ENCODE measurements around the gene RHD.
"Not testable (repeated sequence)": the region's sequence is repeated elsewhere in the genome, so short reads cannot be mapped to it uniquely, and the experiment has no call there.

The RHD gene

DNA sequence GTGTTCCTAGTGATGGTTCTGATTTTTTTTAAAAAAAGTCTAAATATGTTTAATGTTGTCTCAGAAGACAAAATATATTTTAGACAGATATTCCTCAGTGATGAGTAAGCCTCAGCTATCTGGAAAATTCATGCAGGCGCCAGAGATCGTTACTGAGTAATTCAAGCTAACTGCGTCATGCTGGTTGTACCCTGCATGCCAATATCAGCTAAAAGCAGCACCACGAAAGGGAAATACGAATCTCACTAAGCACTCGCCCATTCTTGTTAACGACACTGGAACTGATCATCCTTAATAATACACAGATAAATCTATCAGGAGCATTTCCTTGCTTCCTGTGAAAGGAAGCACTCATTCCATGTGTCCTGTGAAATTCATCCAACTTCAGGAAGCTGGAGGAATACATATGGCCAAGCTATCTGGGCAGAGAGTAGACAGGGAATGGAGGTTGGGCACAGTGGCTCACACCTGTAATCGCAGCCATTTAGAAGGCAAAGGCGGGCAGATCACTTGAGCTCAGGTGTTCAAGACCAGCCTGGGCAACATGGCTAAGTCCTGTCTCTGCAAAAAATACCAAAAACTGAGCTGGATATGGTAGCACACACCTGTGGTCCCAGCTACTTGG is 48.1 kb downstream of the RHD start:
- H3K4me1 Mint-ChIP-seq, H3K9me3 Mint-ChIP-seq, ATAC-seq, DNase-seq, H3K27me3 Mint-ChIP-seq, H3K4me3 Mint-ChIP-seq, H3K27ac Mint-ChIP-seq: not testable (repeated sequence)

DNA sequence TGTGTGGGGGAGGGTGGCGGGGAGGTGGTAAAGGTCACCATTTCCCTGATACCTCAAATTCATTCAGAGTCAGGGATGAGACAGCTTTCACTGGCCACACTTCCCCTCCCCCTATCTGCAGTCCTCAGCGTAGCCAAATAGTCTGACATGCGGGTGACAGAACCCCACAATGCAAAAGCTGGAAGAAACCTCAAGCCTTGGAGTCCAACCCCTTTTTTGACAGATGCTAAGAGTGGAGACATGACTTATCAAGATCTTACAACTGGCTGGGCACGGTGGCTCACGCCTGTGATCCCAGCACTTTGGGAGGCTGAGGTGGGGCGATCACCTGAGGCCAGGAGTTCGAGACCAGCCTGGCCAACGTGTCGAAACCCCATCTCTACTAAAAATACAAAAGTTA is 49.8 kb downstream of the RHD start:
- ATAC-seq, H3K9me3 Mint-ChIP-seq, H3K4me1 Mint-ChIP-seq, H3K27me3 Mint-ChIP-seq, DNase-seq, H3K4me3 Mint-ChIP-seq, H3K27ac Mint-ChIP-seq: not testable (repeated sequence)

DNA sequence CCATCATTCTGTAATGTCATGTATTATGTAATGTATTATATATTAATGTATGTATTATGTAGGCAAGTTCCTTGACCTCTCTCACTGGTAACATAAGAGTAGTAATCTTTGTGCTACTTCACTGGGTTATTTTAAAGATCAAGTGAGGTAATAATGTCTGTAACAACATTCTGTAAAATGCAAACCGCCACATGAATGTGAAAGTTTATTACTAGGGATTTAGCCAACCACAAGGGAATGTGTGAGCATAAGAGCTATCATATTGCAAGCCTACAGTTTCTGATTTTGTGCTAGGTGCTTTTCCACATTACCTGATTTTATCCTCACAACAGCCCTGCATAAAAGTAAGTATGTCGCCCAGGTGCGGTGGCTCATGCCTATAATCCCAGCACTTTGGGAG is 52.1 kb downstream of the RHD start:
- not testable (repeated sequence) for H3K4me1 Mint-ChIP-seq, H3K27ac Mint-ChIP-seq, H3K9me3 Mint-ChIP-seq, H3K27me3 Mint-ChIP-seq, H3K4me3 Mint-ChIP-seq, DNase-seq, ATAC-seq

DNA sequence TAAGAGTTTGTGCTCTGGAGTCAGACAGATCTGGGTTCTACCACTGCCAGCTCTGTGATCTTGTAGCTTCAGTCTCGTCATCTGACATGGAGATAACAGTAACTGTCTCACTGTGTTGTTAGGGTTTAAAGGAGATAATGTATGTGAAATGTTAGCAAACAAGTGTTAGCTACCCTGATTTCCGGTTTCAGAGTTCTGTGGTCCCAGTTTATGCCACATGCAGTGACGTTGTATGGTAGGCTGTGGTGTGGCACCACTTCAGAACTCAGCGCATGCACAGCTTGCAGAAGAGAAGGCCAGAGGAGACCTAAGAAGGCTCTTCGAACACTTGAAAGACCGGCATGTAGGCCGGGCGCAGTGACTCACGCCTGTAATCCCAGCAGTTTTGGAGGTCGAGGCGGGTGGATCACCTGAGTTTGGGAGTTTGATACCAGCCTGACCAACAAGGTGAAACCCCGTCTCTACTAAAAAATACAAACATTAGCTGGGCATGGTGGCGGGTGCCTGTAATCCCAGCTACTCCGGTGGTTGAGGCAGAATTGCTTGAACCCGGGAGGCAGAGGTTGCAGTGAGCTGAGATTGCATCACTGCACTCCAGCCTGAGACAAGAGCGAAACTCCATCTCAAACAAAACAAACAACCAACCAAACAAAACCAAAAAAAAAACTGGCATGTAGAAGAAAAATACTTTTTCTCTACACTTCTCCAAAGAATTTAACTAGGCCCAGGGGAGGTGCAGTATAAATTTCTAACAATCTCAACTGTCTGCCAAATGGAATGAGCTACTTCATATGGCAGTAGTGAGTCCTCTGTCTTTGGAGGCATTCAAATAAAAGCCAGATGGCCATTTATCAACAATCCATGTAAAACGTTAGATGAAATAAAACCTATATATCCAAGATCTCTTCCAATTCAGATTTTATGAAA is 55.8 kb downstream of the RHD start:
- not testable (repeated sequence) for H3K27me3 Mint-ChIP-seq, H3K27ac Mint-ChIP-seq, H3K9me3 Mint-ChIP-seq, DNase-seq, H3K4me3 Mint-ChIP-seq
- H3K4me1 Mint-ChIP-seq: peaks cover 25% of the 10 kb centered on the region
- ATAC-seq: peak; percentile 88

DNA sequence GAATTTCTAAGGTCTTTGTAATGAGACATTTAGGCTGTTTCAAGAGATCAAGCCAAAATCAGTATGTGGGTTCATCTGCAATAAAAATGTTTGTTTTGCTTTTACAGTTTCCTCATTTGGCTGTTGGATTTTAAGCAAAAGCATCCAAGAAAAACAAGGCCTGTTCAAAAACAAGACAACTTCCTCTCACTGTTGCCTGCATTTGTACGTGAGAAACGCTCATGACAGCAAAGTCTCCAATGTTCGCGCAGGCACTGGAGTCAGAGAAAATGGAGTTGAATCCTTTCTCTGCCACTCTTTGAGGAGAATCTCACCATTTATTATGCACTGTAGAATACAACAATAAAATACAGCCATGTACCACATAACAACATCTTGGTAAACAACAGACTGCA is 56.5 kb downstream of the RHD start:
- H3K4me3 Mint-ChIP-seq, H3K27me3 Mint-ChIP-seq, DNase-seq, H3K9me3 Mint-ChIP-seq, H3K27ac Mint-ChIP-seq, ATAC-seq: not testable (repeated sequence)
- H3K4me1 Mint-ChIP-seq: peaks cover 29% of the 10 kb centered on the region

DNA sequence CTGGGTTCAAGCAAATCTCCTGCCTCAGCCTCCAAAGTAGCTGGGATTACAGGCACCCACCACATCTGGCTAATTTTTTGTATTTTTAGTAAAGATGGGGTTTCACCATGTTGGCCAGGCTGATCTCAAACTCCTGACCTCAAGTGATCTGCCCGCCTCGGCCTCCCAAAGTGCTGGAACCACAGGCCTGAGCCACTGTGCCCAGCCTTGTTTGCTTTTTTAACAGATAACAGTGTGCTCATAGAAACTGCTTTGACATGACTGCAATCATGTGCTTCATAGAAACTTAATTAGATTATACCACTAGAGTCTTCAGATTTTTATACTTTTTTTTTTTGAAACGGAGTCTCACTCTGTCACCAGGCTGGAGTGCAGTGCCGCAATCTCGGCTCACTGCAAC is 57.0 kb downstream of the RHD start:
- peak overlapping the region in 1 of 2 donors; percentile 19 for H3K4me3 Mint-ChIP-seq
- H3K27me3 Mint-ChIP-seq, H3K9me3 Mint-ChIP-seq, ATAC-seq, DNase-seq: not testable (repeated sequence)
- peaks cover 33% of the 10 kb centered on the region for H3K4me1 Mint-ChIP-seq
- peak overlapping the region in 1 of 2 donors; percentile 48 for H3K27ac Mint-ChIP-seq

DNA sequence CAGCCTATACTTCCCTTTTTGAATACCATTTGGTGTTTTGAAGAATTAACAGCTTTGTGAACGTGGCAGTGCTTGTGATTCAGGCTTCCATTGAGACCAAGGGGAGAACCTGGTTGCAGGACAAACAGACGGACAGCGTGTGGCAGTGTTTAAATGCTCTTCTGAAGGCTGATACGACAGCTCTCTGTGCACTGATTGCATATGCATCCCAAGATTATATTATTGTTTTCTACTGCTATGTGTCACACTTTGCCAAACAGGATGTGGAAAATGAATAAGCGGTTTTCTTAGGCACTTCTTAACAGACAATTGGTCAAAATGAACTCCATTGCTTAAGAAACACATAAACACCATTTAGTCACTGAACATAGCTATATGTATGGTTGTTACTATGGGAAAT is 57.6 kb downstream of the RHD start:
- peak in 1 of 2 donors; percentile 15 for DNase-seq
- peak overlapping the region in 1 of 2 donors; percentile 48 for H3K27ac Mint-ChIP-seq
- H3K4me3 Mint-ChIP-seq, H3K27me3 Mint-ChIP-seq, H3K9me3 Mint-ChIP-seq: not testable (repeated sequence)
- H3K4me1 Mint-ChIP-seq: peaks cover 37% of the 10 kb centered on the region
- peak; percentile 88 for ATAC-seq

DNA sequence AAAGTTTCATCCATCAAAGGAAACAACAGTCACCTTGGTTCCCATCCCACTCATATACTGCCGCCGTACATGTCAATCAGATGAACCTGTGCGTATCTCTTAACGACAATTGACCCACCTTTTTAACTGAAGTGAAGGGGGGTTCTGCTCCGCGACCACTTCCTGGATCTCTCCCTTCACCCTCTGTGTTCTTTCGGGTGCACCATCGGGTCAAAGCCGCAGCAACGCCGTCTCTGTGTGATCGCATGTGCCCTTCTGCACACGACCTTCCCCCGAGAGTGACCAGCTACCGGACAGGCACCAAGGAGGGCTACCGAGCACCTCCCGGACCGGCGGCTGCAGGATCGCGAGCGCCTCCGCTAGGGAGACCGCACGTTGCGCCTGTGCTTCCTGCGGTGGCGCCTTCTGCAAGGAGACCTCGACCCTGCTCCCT is 64.6 kb downstream of the RHD start:
- not testable (repeated sequence) for H3K27me3 Mint-ChIP-seq
- peak overlapping the region; percentile 87 to 89 for H3K27ac Mint-ChIP-seq

DNA sequence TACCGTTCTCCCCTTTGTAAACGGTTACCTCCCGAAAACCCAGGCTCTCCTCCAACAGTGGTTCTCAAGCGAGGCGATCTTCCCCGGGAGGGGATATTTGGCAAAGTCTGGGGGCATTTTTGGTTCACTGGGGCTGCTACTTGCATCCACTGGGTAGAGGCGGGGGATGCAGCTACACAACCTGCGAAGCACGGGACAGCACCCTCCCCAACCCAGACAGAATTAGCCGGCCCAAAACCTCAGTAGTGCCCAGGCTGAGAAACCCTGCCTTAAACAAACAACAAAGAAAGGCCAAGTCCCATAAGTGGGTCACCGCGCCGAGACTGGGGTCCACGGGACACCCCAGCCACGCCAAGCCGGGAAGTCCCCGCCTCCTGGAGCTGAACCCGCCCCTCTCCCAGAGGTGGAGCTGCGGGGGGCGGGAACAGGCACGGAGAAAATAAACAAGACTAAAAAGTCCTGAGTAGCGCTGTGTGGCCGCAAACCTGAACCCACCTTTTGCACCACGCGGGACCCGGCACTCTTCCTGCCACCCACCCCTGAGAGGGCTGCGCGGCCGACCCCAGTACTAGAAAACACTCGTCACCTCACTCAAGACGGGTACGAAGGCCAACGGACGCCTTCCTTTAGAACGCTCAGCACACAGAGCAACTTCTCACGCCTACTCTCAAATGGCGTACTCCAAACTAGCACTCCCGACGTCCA is 65.3 kb downstream of the RHD start:
- DNase-seq, H3K9me3 Mint-ChIP-seq, H3K27me3 Mint-ChIP-seq: not testable (repeated sequence)
- H3K4me3 Mint-ChIP-seq: peak overlapping the region; percentile 86 to 98
- peak; percentile 81 for ATAC-seq
- H3K27ac Mint-ChIP-seq: peak overlapping the region; percentile 96 to 99
- peaks cover 43% of the 10 kb centered on the region for H3K4me1 Mint-ChIP-seq

More for the DNA sequence above, 64.6 kb downstream of the RHD start:
- H3K4me1 Mint-ChIP-seq: peaks cover 43% of the 10 kb centered on the region
- DNase-seq (peak; percentile 24 to 55), ATAC-seq (peak; percentile 53)
- not testable (repeated sequence) for H3K9me3 Mint-ChIP-seq
- peak overlapping the region; percentile 90 to 97 for H3K4me3 Mint-ChIP-seq

DNA sequence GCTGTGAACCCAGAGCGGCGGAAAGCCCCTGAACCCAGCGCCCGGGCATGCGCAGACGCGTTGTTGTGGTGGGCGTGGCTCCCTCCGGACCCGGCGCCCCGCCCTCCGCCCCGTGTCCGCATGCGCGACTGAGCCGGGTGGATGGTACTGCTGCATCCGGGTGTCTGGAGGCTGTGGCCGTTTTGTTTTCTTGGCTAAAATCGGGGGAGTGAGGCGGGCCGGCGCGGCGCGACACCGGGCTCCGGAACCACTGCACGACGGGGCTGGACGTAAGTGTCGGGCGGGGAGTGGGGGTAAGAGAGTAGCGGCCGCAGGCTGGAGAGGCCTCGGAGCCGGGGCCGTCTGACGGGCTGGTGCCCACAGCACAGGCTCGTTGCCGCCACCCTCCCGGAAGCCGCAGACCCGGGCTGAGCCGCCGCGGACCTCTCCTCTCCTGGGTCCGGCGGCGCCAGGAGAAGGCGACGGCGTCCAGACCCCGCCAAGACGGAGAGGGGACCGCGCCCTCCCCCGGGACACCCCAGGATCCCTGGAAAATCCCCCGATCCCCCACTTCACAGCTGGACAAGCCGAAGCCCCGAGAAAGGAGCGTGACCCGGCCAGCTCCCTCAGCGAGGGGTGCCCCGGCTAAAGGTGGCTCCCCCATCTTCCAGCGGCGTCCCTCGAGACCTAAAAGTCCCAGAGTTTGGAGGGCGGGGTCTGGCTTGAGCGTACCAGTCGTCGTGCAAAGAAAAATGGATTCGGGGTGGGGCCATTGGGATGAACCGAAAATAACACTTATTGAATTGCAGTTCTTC is 66.1 kb downstream of the RHD start, which contains the start of gene TMEM50A:
TSS of gene TMEM50A (plus strand) at position 147 of the 794 bp plus-strand sequence. CDS start 2,153 bp downstream, outside the sequence.
- DNase-seq (peak; percentile 94), ATAC-seq (peak; percentile 83)
- Mint-ChIP-seq H3K27me3 (no peaks in the 10 kb centered on the region), H3K27ac (peak within 1 kb of the TSS; percentile 96 to 99), H3K9me3 (no peaks in the 10 kb centered on the region), H3K4me3 (peak within 1 kb of the TSS; percentile 97 to 98), H3K4me1 (peaks cover 42% of the 10 kb centered on the region)

DNA sequence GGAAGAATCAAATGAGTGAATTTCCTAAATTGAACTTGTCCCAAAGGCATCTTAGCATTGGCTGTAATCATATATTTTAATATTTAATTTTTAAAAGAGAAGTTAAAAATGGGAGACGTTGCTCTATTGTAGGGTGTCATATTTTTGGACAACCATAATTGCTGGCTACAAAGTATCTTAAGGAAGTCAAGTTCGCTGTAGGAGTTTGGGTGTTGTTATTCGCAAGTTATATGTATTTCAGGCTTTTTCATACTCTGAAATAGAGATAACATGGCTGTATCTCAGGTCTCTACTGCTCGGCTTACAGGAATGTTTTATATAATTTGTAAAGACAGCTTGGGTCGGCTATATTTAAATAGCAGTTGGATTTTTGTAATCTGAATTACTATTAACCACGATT is 66.7 kb downstream of the RHD start:
- Mint-ChIP-seq H3K4me3 (peak overlapping the region; percentile 86 to 98), H3K27ac (peak overlapping the region; percentile 78 to 96), H3K9me3 (no peaks in the 10 kb centered on the region), H3K4me1 (peaks cover 46% of the 10 kb centered on the region), H3K27me3 (no peaks in the 10 kb centered on the region)
- DNase-seq (no peak), ATAC-seq (no peak)

DNA sequence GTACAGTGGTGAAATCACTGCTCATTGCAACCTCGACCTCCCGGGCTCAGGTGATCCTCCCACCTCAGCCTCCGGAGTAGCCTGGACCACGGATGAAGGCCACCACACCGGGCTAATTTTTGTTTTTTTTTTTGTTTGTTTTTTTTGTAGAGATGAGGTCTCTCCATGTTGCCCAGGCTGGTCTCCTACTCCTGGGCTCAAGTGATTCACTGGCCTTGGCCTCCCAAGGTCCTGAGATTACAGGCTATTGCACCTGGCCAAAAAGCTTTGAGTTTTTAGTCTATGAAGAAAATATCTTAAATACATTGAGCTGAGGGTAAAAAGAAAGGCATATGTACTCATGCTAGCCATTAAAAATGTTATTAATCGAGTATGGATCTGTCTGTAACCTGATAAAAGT is 69.4 kb downstream of the RHD start:
- Mint-ChIP-seq H3K9me3 (no peaks in the 10 kb centered on the region), H3K27me3 (no peaks in the 10 kb centered on the region), H3K27ac (no peak overlapping the region), H3K4me1 (peaks cover 43% of the 10 kb centered on the region), H3K4me3 (no peak overlapping the region)
- no peak for ATAC-seq
- no peak for DNase-seq

DNA sequence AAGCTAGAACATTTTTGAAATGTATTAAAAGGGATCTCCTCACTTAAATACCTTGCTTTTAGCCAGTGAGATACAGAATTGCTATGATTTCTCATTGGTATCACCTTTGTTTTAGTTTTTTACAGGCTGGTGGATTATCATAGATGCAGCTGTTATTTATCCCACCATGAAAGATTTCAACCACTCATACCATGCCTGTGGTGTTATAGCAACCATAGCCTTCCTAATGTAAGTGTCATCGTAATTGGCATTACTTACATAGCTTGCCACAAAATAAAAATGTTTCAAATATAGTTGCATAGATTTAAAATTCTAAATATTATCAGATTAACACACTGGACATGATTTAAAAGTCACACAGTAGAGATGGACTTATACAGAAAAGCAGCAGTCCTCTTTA is 70.5 kb downstream of the RHD start:
- no peaks in the 10 kb centered on the region for H3K27me3 Mint-ChIP-seq

DNA sequence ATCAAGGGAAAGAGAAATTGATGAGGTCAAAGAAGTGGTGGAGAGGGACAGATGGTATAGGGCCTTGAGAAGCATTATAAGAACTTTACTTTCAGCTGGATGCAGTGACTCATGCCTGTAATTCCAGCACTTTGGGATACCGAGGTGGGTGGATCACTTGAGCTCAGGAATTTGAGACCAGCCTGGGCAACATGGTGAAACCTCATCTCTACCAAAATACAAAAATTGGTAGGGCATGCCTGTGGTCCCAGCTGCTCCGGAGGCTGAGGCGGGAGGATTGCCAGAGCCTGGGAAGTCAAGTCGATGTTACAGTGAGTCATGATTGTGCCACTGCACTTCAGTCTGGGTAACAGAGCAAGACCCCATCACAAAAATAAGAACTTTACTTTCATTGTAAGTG is 71.6 kb downstream of the RHD start:
- ATAC-seq (no peak), DNase-seq (no peak)
- Mint-ChIP-seq H3K27me3 (no peaks in the 10 kb centered on the region), H3K9me3 (no peaks in the 10 kb centered on the region), H3K27ac (no peak overlapping the region), H3K4me1 (peaks cover 49% of the 10 kb centered on the region), H3K4me3 (no peak overlapping the region)

More for the DNA sequence above, 70.5 kb downstream of the RHD start:
- ATAC-seq (no peak), DNase-seq (no peak)
- Mint-ChIP-seq H3K9me3 (no peaks in the 10 kb centered on the region), H3K27ac (no peak overlapping the region), H3K4me3 (no peak overlapping the region), H3K4me1 (peaks cover 49% of the 10 kb centered on the region)

DNA sequence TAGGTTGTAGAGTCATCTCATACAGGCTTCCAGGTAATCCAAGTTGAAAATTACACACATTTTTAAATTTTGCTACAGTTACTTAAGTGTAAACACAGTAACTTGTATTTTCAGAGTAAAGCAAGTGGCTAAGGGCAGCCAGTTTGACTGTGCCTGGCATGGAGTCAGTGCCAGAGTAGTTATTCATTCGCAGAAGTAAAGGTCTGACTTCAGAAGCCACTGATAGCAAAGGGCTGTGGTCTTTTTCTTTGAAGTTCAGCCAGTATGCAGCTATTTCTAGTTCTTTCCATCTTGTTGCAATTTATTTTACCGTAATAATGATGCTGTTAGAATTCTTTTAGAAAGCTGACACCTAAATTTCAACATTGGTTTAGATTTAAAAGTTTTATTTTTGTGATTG is 75.2 kb downstream of the RHD start:
- Mint-ChIP-seq H3K4me1 (peaks cover 22% of the 10 kb centered on the region), H3K9me3 (no peaks in the 10 kb centered on the region), H3K4me3 (no peak overlapping the region), H3K27me3 (no peaks in the 10 kb centered on the region), H3K27ac (no peak overlapping the region)
- DNase-seq (no peak), ATAC-seq (no peak)
